ENCODE measurements around the gene MIGA2. TPM values are rescaled to one million over a fixed set of nuclear protein-coding genes. Genes with fewer than 3 reads are reported as not detected.

Gene MIGA2
- polyA plus RNA-seq, 1 experiment, result 10.6 TPM

- ChIA-PET POLR2A (interaction anchor here (0.6 kb wide), 1 partner anchor 239 kb away, joined by 3 read pairs; the partner anchor contains the start of gene SPOUT1), CTCF (no interaction called here)
- Histone ChIP-seq H3K27ac (ENCODE audit: low read depth, low read length) (no peak overlapping the region), H3K4me3 (ENCODE audit: low read depth, low read length) (no peak overlapping the region), H3K9me3 (ENCODE audit: control insufficient read depth, insufficient read depth, low read length) (no peaks in the 10 kb centered on the region; the same call in 1 of the 2 replicates), H3K27me3 (ENCODE audit: control insufficient read depth, insufficient read depth, low read length) (no peaks in the 10 kb centered on the region)
- TF ChIP-seq, protein P1, sequence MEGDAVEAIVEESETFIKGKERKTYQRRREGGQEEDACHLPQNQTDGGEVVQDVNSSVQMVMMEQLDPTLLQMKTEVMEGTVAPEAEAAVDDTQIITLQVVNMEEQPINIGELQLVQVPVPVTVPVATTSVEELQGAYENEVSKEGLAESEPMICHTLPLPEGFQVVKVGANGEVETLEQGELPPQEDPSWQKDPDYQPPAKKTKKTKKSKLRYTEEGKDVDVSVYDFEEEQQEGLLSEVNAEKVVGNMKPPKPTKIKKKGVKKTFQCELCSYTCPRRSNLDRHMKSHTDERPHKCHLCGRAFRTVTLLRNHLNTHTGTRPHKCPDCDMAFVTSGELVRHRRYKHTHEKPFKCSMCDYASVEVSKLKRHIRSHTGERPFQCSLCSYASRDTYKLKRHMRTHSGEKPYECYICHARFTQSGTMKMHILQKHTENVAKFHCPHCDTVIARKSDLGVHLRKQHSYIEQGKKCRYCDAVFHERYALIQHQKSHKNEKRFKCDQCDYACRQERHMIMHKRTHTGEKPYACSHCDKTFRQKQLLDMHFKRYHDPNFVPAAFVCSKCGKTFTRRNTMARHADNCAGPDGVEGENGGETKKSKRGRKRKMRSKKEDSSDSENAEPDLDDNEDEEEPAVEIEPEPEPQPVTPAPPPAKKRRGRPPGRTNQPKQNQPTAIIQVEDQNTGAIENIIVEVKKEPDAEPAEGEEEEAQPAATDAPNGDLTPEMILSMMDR (IDR thresholded peaks at IDR 0.05; ENCODE audit: low read depth, low read length), result no peak
- DNase-seq (ENCODE audit: low read depth, low spot score), result no peak
These were observed 32.8 kb downstream of the MIGA2 start for GRCh38 chr9:129068990-129069861.

- CTCF ChIA-PET, result no interaction called here
- Histone ChIP-seq H3K27me3 (ENCODE audit: control insufficient read depth, insufficient read depth, low read length) (no peaks in the 10 kb centered on the region), H3K9me3 (ENCODE audit: control insufficient read depth, insufficient read depth, low read length) (no peaks in the 10 kb centered on the region; the same call in 1 of the 2 replicates), H3K27ac (ENCODE audit: low read depth, low read length) (no peak overlapping the region), H3K4me3 (ENCODE audit: low read depth, low read length) (no peak overlapping the region)
- POLR2A ChIA-PET, result no interaction called here
- TF ChIP-seq, protein P1 (IDR thresholded peaks at IDR 0.05; ENCODE audit: low read depth, low read length), result no peak
- DNase-seq (ENCODE audit: low read depth, low spot score), result no peak
These were observed 33.6 kb downstream of the MIGA2 start for GRCh38 chr9:129069862-129070641.

DNA sequence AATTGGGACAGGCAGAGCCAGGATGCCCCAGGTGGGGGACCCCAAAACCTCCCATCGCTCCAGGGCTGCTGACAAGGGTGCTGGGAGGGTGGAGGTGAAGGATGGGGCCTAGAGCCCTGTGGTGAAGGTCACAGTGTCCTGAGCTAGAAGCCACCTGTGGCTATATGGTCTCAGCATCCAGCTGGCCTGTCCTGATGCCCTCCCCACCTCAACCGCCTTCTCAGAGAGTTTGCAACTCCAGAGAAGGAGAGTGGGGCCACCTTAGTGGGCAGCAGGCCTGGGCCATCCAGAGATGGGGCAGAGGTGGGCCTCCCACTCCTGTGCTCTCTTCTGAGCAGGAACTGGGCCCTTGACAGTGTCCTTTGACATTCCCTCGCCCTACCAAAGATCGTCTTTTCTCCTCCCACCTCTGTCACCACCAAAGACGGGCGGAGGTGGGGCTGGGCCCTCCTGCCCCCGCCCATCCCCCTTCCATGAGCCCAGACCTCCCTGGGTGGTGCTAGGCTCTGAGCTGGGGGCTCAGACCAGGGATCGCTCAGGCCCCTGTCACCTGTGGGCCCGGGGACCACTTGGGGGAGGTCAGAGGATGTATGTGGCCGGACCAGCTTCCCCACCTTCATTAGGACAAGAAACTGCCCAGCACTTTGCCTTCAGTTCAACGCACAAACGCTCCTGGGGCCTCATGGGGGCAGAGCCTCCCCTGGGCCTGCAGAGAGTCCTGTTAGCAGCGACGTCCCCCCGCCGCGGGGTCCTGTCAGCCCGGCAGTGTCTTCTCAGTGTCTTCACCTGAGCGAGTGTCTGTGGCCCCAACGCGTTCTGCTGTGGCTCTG is 34.5 kb downstream of the MIGA2 start:
- TF ChIP-seq, protein P1 (IDR thresholded peaks at IDR 0.05; ENCODE audit: low read depth, low read length), result no peak
- no peak for DNase-seq (ENCODE audit: low read depth, low spot score)
- ChIA-PET POLR2A (no interaction called here), CTCF (no interaction called here)
- no peaks in the 10 kb centered on the region for H3K27me3 ChIP-seq (ENCODE audit: control insufficient read depth, insufficient read depth, low read length)
- no peak overlapping the region for H3K4me3 ChIP-seq (ENCODE audit: low read depth, low read length)
- no peak overlapping the region for H3K27ac ChIP-seq (ENCODE audit: low read depth, low read length)
- H3K9me3 ChIP-seq (ENCODE audit: control insufficient read depth, insufficient read depth, low read length), result no peaks in the 10 kb centered on the region; the same call in 1 of the 2 replicates

DNA sequence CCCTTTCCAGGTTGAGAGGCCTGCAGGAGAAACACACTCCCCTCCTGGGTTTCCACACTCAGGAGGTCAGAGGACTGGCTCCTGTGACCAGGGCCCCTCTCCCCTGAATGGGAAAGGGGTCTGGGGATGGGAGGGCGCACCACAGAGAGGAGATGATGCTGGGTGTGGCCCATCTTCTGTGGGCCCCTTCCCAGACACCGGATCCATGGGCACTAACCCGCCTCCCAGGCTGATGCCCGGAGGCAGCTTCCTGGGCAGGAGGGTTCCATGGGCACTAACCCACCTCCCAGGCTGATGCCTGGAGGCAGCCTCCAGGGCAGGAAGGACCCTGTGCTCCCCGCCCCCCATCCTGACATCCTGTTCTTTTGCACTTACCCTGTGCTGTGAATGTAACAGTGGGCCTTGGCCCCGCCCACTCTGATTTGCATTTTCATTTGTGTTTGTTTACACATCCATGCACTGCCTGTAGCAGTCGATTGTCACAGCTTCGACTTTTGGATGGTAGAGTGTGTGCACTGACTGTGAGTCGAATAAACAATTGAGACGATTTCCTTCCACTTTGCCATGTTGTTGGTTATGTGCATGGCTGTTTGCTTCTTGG is 35.2 kb downstream of the MIGA2 start:
- H3K27ac ChIP-seq (ENCODE audit: low read depth, low read length), result no peak overlapping the region
- H3K4me3 ChIP-seq (ENCODE audit: low read depth, low read length), result no peak overlapping the region
- H3K27me3 ChIP-seq (ENCODE audit: control insufficient read depth, insufficient read depth, low read length), result no peaks in the 10 kb centered on the region
- no peak for DNase-seq (ENCODE audit: low read depth, low spot score)
- TF ChIP-seq, protein P1 (IDR thresholded peaks at IDR 0.05; ENCODE audit: low read depth, low read length), result no peak
- no peaks in the 10 kb centered on the region; the same call in 1 of the 2 replicates for H3K9me3 ChIP-seq (ENCODE audit: control insufficient read depth, insufficient read depth, low read length)
- POLR2A ChIA-PET, result no interaction called here
- CTCF ChIA-PET, result no interaction called here
